GM23338 (cell line): ENCODE measurements around the gene SORL1. TPM values are rescaled to one million over a fixed set of nuclear protein-coding genes. Genes with fewer than 3 reads are reported as not detected.

Experiments
- ATAC-seq: fragments of 200-7000 bp; cut with Tn5 transposase; 3 replicates; pipeline ENCODE4 v1.9.1; 2020
- DNase-seq: peaks from one replicate; pipeline ENCODE4 v3.0.0-alpha.2; 2015; ENCODE audit warnings: low spot score
- H2AFZ ChIP-seq: fragments of 200-600 bp; sonication (generic); 2 replicates; pipeline ENCODE4 v1.8.0; 2016; ENCODE audit warnings: antibody characterized with exemption, mild to moderate bottlenecking, moderate library complexity
- H3F3A ChIP-seq: fragments of 200-600 bp; sonication (generic); replicated peaks from 2 replicates; pipeline ENCODE4 v1.8.0; 2017; ENCODE audit warnings: antibody characterized with exemption, mixed run types, low read depth
- H3K27ac ChIP-seq: fragments of 200-600 bp; sonication (generic); 2 replicates; pipeline ENCODE4 v1.6.1; 2016; ENCODE audit warnings: low read depth
- H3K27me3 ChIP-seq: fragments of 200-600 bp; sonication (generic); 2 replicates; pipeline ENCODE4 v1.8.0; 2016; ENCODE audit warnings: mild to moderate bottlenecking, mixed run types, moderate library complexity; ENCODE audit not compliant: insufficient read depth
- H3K36me3 ChIP-seq: fragments of 200-600 bp; sonication (generic); 2 replicates; pipeline ENCODE4 v1.8.0; 2016; ENCODE audit warnings: mild to moderate bottlenecking; ENCODE audit not compliant: insufficient read depth
- H3K4me1 ChIP-seq: fragments of 200-600 bp; sonication (generic); 2 replicates; pipeline ENCODE4 v1.8.0; 2016; ENCODE audit warnings: mild to moderate bottlenecking, moderate library complexity; ENCODE audit not compliant: insufficient read depth
- H3K4me2 ChIP-seq: fragments of 200-600 bp; sonication (generic); 2 replicates; pipeline ENCODE4 v1.7.1; 2017; ENCODE audit warnings: mixed run types
- H3K4me3 ChIP-seq: fragments of 200-600 bp; sonication (generic); 2 replicates; pipeline ENCODE4 v1.6.1; 2016; ENCODE audit warnings: mixed run types
- H3K79me2 ChIP-seq: fragments of 200-600 bp; sonication (generic); replicated peaks from 2 replicates; pipeline ENCODE4 v1.8.0; 2017; ENCODE audit warnings: mild to moderate bottlenecking; ENCODE audit not compliant: insufficient read depth
- H3K9me2 ChIP-seq: fragments of 200-600 bp; sonication (generic); 2 replicates; pipeline ENCODE4 v1.8.0; 2017; ENCODE audit not compliant: insufficient read depth
- H4K20me1 ChIP-seq: fragments of 200-600 bp; sonication (generic); replicated peaks from 2 replicates; pipeline ENCODE4 v1.8.0; 2017; ENCODE audit warnings: mild to moderate bottlenecking; ENCODE audit not compliant: insufficient read depth
- H3K27ac Mint-ChIP-seq: 2 replicates; pipeline ENCODE4 v1.8.0; 2020; ENCODE audit warnings: inconsistent platforms, mild to moderate bottlenecking, moderate library complexity, mixed read lengths
- H3K27me3 Mint-ChIP-seq: 3 replicates; pipeline ENCODE4 v1.8.0; 2022; ENCODE audit warnings: low read depth, mild to moderate bottlenecking, moderate library complexity, mixed read lengths, inconsistent platforms; ENCODE audit not compliant: insufficient read depth, poor library complexity
- H3K36me3 Mint-ChIP-seq: 3 replicates; pipeline ENCODE4 v1.8.0; 2021; ENCODE audit warnings: low read depth, mild to moderate bottlenecking, inconsistent platforms, moderate library complexity, mixed read lengths
- H3K4me1 Mint-ChIP-seq: 3 replicates; pipeline ENCODE4 v1.8.0; 2020; ENCODE audit warnings: mild to moderate bottlenecking, inconsistent platforms, mixed read lengths
- H3K4me3 Mint-ChIP-seq: 3 replicates; pipeline ENCODE4 v1.8.0; 2021; ENCODE audit warnings: moderate library complexity, mild to moderate bottlenecking, inconsistent platforms, mixed read lengths
- H3K9me3 Mint-ChIP-seq: 3 replicates; pipeline ENCODE4 v1.8.0; 2020; ENCODE audit warnings: moderate library complexity, mild to moderate bottlenecking, inconsistent platforms, mixed read lengths
- CREB1 ChIP-seq: fragments of 250-450 bp; sonication (Bioruptor Pico); IDR thresholded peaks from 2 replicates; pipeline ENCODE4 v1.5.0; 2020; ENCODE audit warnings: low read depth, mild to moderate bottlenecking, moderate library complexity
- CTCF ChIP-seq, 2 experiments: fragments of 200-600 bp in 1 of 2; sonication (generic) in 1 of 2; conservative IDR thresholded peaks; 2 replicates each; pipeline versions ENCODE4 v1.5.1 to v1.6.1; 2016 to 2017; ENCODE audit warnings: antibody characterized with exemption in 2 of 2, low read depth in 2 of 2, mild to moderate bottlenecking in 2 of 2, moderate library complexity in 1 of 2
- ETS1 ChIP-seq: IDR thresholded peaks from 2 replicates; pipeline ENCODE4 v1.6.1; 2016; ENCODE audit warnings: antibody characterized with exemption
- EZH2 ChIP-seq: fragments of 200-600 bp; sonication (generic); IDR thresholded peaks from one replicate; pipeline ENCODE4 v1.8.0; 2017; ENCODE audit warnings: antibody characterized with exemption, mild to moderate bottlenecking, low read depth; ENCODE audit not compliant: unreplicated experiment
- EZH2phosphoT487 ChIP-seq: fragments of 200-600 bp; sonication (generic); IDR thresholded peaks from one replicate; pipeline ENCODE4 v1.8.1; 2018; ENCODE audit warnings: antibody characterized with exemption; ENCODE audit not compliant: unreplicated experiment
- JUNB ChIP-seq: IDR thresholded peaks from one replicate; pipeline ENCODE4 v1.6.1; 2016; ENCODE audit warnings: antibody characterized with exemption; ENCODE audit not compliant: unreplicated experiment
- NANOG ChIP-seq: IDR thresholded peaks from 2 replicates; pipeline ENCODE4 v1.6.1; 2016; ENCODE audit warnings: antibody characterized with exemption, borderline replicate concordance
- POLR2AphosphoS5 ChIP-seq: IDR thresholded peaks from 2 replicates; pipeline ENCODE4 v1.6.1; 2016; ENCODE audit warnings: antibody characterized with exemption, low read depth
- REST ChIP-seq: IDR thresholded peaks from one replicate; pipeline ENCODE4 v1.6.1; 2018; ENCODE audit warnings: antibody characterized with exemption; ENCODE audit not compliant: unreplicated experiment
- STAT1 ChIP-seq: IDR thresholded peaks from one replicate; pipeline ENCODE4 v1.6.1; 2016; ENCODE audit warnings: antibody characterized with exemption; ENCODE audit not compliant: unreplicated experiment
- ZNF114 ChIP-seq: fragments of 250-450 bp; sonication (Bioruptor Pico); IDR thresholded peaks from 2 replicates; pipeline ENCODE4 v1.5.0; 2020; ENCODE audit warnings: mild to moderate bottlenecking, moderate library complexity
- ZNF331 ChIP-seq: fragments of 250-450 bp; sonication (Bioruptor Pico); IDR thresholded peaks from 2 replicates; pipeline ENCODE4 v1.5.0; 2020; ENCODE audit warnings: low read depth, mild to moderate bottlenecking, moderate library complexity
- ZNF462 ChIP-seq: fragments of 250-450 bp; sonication (Bioruptor Pico); IDR thresholded peaks from 2 replicates; pipeline ENCODE4 v1.5.0; 2020; ENCODE audit warnings: mild to moderate bottlenecking, moderate library complexity
- polyA plus RNA-seq: library from polyadenylated mRNA; unstranded; fragments of >200 nt; fragmentation: Nextera tagmentation; extraction: Ambion mirVana; gene quantifications from 2 replicates; pipeline ENCODE4 v1.2.1, GENCODE V29; 2016
- total RNA-seq: library from RNA; depleted of rRNA; stranded (reverse); fragments of >200 nt; shearing (Covaris generic); gene quantifications from 2 replicates; pipeline ENCODE4 v1.2.3, GENCODE V29; 2014

SORL1 gene
- total and polyA plus RNA-seq, 2 experiments from 2014 or later, result 23.0 to 78.8 TPM

DNA sequence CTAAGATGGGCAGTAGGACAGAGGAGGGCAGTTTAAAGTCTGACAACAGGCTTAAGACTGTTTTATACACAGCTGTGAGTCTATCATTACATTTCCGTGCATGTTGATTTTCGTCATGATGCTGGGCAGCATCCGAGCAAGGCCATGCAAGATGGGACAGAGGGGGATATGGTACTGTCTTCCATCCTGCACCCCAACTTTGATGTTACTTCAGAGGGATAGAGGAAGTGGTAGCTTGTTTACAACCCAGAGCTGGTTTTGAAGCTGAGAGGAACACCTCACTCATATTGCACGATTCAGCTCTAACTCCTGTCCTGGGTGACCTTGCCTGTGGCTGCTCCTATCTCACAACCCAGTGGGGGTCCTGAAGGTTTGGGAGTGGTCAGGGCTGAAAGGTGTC lies 3.0 kb upstream of the SORL1 start:
- TF ChIP-seq EZH2phosphoT487 (no peak), STAT1 (no peak), EZH2 (no peak), REST (no peak), ETS1 (no peak), POLR2AphosphoS5 (no peak), ZNF331 (CRISPR knock-in tag) (no peak), NANOG (no peak), CTCF (conservative IDR thresholded peaks at IDR 0.05; ENCODE audit: low read depth in 2 of 2) (no peak), JUNB (no peak), ZNF114 (no peak), ZNF462 (CRISPR knock-in tag) (no peak), CREB1 (no peak)
- ATAC-seq (no peak), DNase-seq (no peak)
- Histone ChIP-seq H3K4me1 (peaks cover 54% of the 10 kb centered on the region), H3K36me3 (no peaks in the 10 kb centered on the region), H3K27ac (no peak overlapping the region), H3K4me3 (no peak overlapping the region), H3F3A (0 out of 2 replicates have a peak, but pooled peaks cover 16% of the 10 kb centered on the region), H3K9me2 (no peaks in the 10 kb centered on the region), H4K20me1 (no peaks in the 10 kb centered on the region), H3K27me3 (peaks cover 10% of the 10 kb centered on the region; the same call in 1 of the 2 replicates), H3K4me2 (no peak overlapping the region), H2AFZ (no peak overlapping the region), H3K79me2 (peaks cover 19% of the 10 kb centered on the region)
- Mint-ChIP-seq H3K9me3 (no peaks in the 10 kb centered on the region; the same call in 1 of the 3 replicates), H3K4me3 (no peak overlapping the region), H3K27me3 (peaks cover 8% of the 10 kb centered on the region), H3K36me3 (peaks cover 3% of the 10 kb centered on the region; the same call in 1 of the 3 replicates), H3K4me1 (peaks cover 63% of the 10 kb centered on the region), H3K27ac (no peak overlapping the region)
